ENCODE data around the gene CSGALNACT2. TPM values are rescaled to one million over a fixed set of nuclear protein-coding genes. Genes with fewer than 3 reads are reported as not detected.
"Not testable (repeated sequence)": the region's sequence is repeated elsewhere in the genome, so short reads cannot be mapped to it uniquely, and the experiment has no call there.

The CSGALNACT2 gene
- total RNA-seq, 2 donors from 2014 or later, result 3.5 to 8.2 TPM

- Histone ChIP-seq H3K9ac (ENCODE audit: low read depth in 2 of 2, low read length in 2 of 2) (no peak overlapping the region), H3K4me1 (peaks cover 9% of the 10 kb centered on the region), H3K36me3 (no peaks in the 10 kb centered on the region), H3K27me3 (no peaks in the 10 kb centered on the region), H3K27ac (no peak overlapping the region), H3K4me3 (no peak overlapping the region), H3K9me3 (no peaks in the 10 kb centered on the region)
- no peak for DNase-seq
- TF ChIP-seq, protein P1, sequence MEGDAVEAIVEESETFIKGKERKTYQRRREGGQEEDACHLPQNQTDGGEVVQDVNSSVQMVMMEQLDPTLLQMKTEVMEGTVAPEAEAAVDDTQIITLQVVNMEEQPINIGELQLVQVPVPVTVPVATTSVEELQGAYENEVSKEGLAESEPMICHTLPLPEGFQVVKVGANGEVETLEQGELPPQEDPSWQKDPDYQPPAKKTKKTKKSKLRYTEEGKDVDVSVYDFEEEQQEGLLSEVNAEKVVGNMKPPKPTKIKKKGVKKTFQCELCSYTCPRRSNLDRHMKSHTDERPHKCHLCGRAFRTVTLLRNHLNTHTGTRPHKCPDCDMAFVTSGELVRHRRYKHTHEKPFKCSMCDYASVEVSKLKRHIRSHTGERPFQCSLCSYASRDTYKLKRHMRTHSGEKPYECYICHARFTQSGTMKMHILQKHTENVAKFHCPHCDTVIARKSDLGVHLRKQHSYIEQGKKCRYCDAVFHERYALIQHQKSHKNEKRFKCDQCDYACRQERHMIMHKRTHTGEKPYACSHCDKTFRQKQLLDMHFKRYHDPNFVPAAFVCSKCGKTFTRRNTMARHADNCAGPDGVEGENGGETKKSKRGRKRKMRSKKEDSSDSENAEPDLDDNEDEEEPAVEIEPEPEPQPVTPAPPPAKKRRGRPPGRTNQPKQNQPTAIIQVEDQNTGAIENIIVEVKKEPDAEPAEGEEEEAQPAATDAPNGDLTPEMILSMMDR (IDR thresholded peaks at IDR 0.05), result no peak
- intact Hi-C loops (cut with DNase I), result no loop called here
These were observed 34.9 kb downstream of the CSGALNACT2 start for GRCh38 chr10:43173120-43173519.

GRCh38 chr10:43174969-43175368 lies 36.7 kb downstream of the CSGALNACT2 start:
- Histone ChIP-seq H3K9me3 (no peaks in the 10 kb centered on the region), H3K27ac (no peak overlapping the region), H3K4me3 (no peak overlapping the region), H3K36me3 (no peaks in the 10 kb centered on the region), H3K27me3 (no peaks in the 10 kb centered on the region), H3K4me1 (peaks cover 9% of the 10 kb centered on the region), H3K9ac (ENCODE audit: low read depth in 2 of 2, low read length in 2 of 2) (no peak overlapping the region)
- no peak for DNase-seq
- TF ChIP-seq, protein P1 (IDR thresholded peaks at IDR 0.05), result no peak
- intact Hi-C loops (cut with DNase I), result no loop called here

GRCh38 chr10:43176271-43176670 lies 38.0 kb downstream of the CSGALNACT2 start:
- intact Hi-C loops (cut with DNase I), result no loop called here
- H3K4me1 ChIP-seq, result peaks cover 9% of the 10 kb centered on the region
- TF ChIP-seq, protein P1 (IDR thresholded peaks at IDR 0.05), result no peak
- H3K27me3 ChIP-seq, result no peaks in the 10 kb centered on the region
- no peak overlapping the region for H3K9ac ChIP-seq (ENCODE audit: low read depth in 2 of 2, low read length in 2 of 2)
- no peak for DNase-seq
- H3K27ac ChIP-seq, result no peak overlapping the region
- no peaks in the 10 kb centered on the region for H3K9me3 ChIP-seq
- H3K4me3 ChIP-seq, result no peak overlapping the region
- no peaks in the 10 kb centered on the region for H3K36me3 ChIP-seq

GRCh38 chr10:43177595-43177994 lies 39.4 kb downstream of the CSGALNACT2 start:
- no peak overlapping the region for H3K4me3 ChIP-seq
- no peaks in the 10 kb centered on the region for H3K9me3 ChIP-seq
- no peak for DNase-seq
- H3K9ac ChIP-seq (ENCODE audit: low read depth in 2 of 2, low read length in 2 of 2), result no peak overlapping the region
- H3K4me1 ChIP-seq, result peaks cover 9% of the 10 kb centered on the region
- intact Hi-C loops (cut with DNase I), result no loop called here
- TF ChIP-seq, protein P1 (IDR thresholded peaks at IDR 0.05), result no peak
- no peaks in the 10 kb centered on the region for H3K36me3 ChIP-seq
- H3K27me3 ChIP-seq, result no peaks in the 10 kb centered on the region
- H3K27ac ChIP-seq, result no peak overlapping the region

DNA sequence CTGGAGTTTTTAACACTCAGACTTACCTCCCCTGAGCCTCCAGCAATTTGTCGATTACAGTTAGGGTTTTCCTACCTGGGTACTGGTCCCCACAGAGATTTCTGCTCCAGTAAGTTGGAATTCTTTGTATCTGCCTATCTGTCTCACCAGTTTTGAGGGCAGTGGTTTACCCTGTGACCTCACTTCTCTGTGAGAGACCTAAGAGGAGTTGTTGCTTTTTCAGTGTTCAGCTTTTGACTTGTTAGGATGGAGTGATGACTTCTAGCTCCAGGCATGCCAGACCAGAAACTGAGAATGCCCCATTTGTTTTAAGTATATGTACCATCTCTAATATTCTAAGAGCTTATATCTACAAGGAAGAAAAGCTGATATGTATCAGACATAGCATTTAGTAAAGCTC lies 42.9 kb downstream of the CSGALNACT2 start:
- peaks cover 5% of the 10 kb centered on the region for H3K4me1 ChIP-seq
- TF ChIP-seq, protein P1 (IDR thresholded peaks at IDR 0.05), result no peak
- no peak for DNase-seq
- no peaks in the 10 kb centered on the region for H3K9me3 ChIP-seq
- H3K27ac ChIP-seq, result no peak overlapping the region
- no peaks in the 10 kb centered on the region for H3K36me3 ChIP-seq
- no peaks in the 10 kb centered on the region for H3K27me3 ChIP-seq
- H3K4me3 ChIP-seq, result no peak overlapping the region
- H3K9ac ChIP-seq (ENCODE audit: low read depth in 2 of 2, low read length in 2 of 2), result no peak overlapping the region
- intact Hi-C loops (cut with DNase I), result no loop called here

DNA sequence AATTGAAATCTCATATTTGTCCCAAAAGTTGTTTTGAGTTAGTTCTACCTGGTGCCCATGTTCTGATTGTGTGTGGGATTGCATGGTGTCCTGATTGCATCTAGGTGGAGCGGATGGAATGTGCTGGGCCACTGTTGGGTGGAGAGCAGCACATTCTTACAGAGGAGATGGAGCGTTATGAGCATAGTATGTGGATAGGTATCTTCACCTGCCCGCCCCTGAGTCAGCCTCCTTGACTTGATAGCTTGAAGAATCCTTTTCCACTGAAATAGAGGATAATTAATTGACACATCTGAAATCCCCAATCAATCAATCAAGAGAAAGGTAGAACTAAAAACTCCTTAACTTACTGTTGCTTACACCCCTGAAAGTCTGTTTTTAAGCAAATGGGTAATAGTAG lies 45.5 kb downstream of the CSGALNACT2 start:
- H3K4me3 ChIP-seq; intact Hi-C loops (cut with DNase I); H3K36me3 ChIP-seq; H3K27me3 ChIP-seq; H3K9me3 ChIP-seq; H3K27ac ChIP-seq; H3K4me1 ChIP-seq; H3K9ac ChIP-seq (ENCODE audit: low read depth in 2 of 2, low read length in 2 of 2); DNase-seq: not testable (repeated sequence)

All from colonic mucosa (tissue), 4 donors.